SH-SY5Y (cell line): Measurements from ENCODE around the gene OLFML3.

Experiments used
- GATA2 ChIP-seq: IDR thresholded peaks from 2 replicates; pipeline ENCODE4 v1.6.1; 2011; ENCODE audit warnings: mild to moderate bottlenecking, low read depth, low read length
- GATA3 ChIP-seq: IDR thresholded peaks from 2 replicates; pipeline ENCODE4 v1.6.1; 2011; ENCODE audit warnings: low read depth, mild to moderate bottlenecking, low read length, moderate library complexity

OLFML3 gene

GRCh38 chr1:113945329-113945728 lies 33.9 kb upstream of the OLFML3 start:
- TF ChIP-seq GATA3 = no peak
- no peak for TF ChIP-seq GATA2

- no peak for TF ChIP-seq GATA3
- TF ChIP-seq GATA2 = no peak
These were observed 33.2 kb upstream of the OLFML3 start for GRCh38 chr1:113946112-113946511.

GRCh38 chr1:113946678-113947387 lies 32.4 kb upstream of the OLFML3 start:
- TF ChIP-seq GATA2 = no peak
- TF ChIP-seq GATA3 = no peak

- no peak for TF ChIP-seq GATA2
- no peak for TF ChIP-seq GATA3
These were observed 31.7 kb upstream of the OLFML3 start for GRCh38 chr1:113947388-113948107.

GRCh38 chr1:113949007-113949406 lies 30.3 kb upstream of the OLFML3 start:
- no peak for TF ChIP-seq GATA3
- TF ChIP-seq GATA2 = no peak

GRCh38 chr1:113950908-113951307 lies 28.4 kb upstream of the OLFML3 start:
- TF ChIP-seq GATA2 (no peak), GATA3 (no peak)

GRCh38 chr1:113951719-113952118 lies 27.6 kb upstream of the OLFML3 start:
- TF ChIP-seq GATA3 (no peak), GATA2 (no peak)

GRCh38 chr1:113957984-113958383 lies 21.3 kb upstream of the OLFML3 start:
- no peak for TF ChIP-seq GATA3
- TF ChIP-seq GATA2 = no peak

- TF ChIP-seq GATA3 (no peak), GATA2 (no peak)
These were observed 20.6 kb upstream of the OLFML3 start for GRCh38 chr1:113958691-113959090.

GRCh38 chr1:113963281-113963906 lies 15.9 kb upstream of the OLFML3 start:
- no peak for TF ChIP-seq GATA3
- no peak for TF ChIP-seq GATA2

GRCh38 chr1:113965703-113966412 lies 13.4 kb upstream of the OLFML3 start:
- TF ChIP-seq GATA3 (0 out of 2 replicates have a peak, but pooled peaks have one; percentile 21), GATA2 (no peak)

GRCh38 chr1:113972954-113973353 lies 6.3 kb upstream of the OLFML3 start:
- TF ChIP-seq GATA2 (no peak), GATA3 (no peak)

- TF ChIP-seq GATA3 (no peak), GATA2 (no peak)
These were observed 3.9 kb upstream of the OLFML3 start for GRCh38 chr1:113975211-113975895.
